Measurements from ENCODE around the gene CCR7.

DNA sequence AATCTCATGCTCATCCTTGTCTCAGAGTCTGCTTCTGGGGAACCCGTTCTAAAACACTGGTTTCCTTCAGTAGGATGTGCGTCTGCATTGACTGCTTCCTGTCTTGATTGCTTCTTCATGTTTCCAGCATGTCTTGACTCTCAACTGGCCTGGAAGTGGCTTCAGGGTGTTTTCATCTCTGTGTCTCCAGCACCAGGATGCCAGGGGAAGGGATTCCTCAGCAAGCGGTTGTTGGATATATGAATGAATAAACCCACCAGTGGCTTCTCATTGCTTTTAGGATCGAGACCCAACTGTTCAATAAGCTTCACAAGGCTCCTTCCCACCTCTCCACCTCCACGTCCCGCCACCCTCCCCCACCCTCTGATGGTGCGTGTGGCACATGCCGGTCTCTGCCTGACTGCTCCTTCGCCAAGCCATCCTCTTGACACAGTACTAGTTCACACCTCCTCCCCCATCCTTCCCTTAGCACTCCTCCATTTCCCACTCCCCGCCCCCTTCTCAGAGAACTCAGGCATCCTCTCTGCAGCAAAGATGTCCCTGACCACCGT lies 49.7 kb downstream of the CCR7 start:
- no peak for TF ChIP-seq CTCF (conservative IDR thresholded peaks at IDR 0.05; ENCODE audit: low read depth, low read length)
- no peak for TF ChIP-seq EZH2 (IDR thresholded peaks at IDR 0.05; ENCODE audit: borderline replicate concordance, low read depth, low read length, poor library complexity, severe bottlenecking)
